NT2/D1 (cell line): ENCODE data around the gene TLDC2.
"Not testable (repeated sequence)": the region's sequence is repeated elsewhere in the genome, so short reads cannot be mapped to it uniquely, and the experiment has no call there.

Experiments
- DNase-seq: peaks from one replicate; pipeline ENCODE4 v3.0.0-alpha.2; 2011; ENCODE audit warnings: low read depth, low spot score
- H3K27me3 ChIP-seq: 2 replicates; pipeline ENCODE4 v1.6.0; 2011; ENCODE audit warnings: mild to moderate bottlenecking; ENCODE audit not compliant: insufficient read length, insufficient read depth
- H3K36me3 ChIP-seq: 2 replicates; pipeline ENCODE4 v1.6.1; 2011; ENCODE audit warnings: mild to moderate bottlenecking, low read length, mixed read lengths; ENCODE audit not compliant: insufficient read depth, insufficient read length
- H3K4me1 ChIP-seq: 2 replicates; pipeline ENCODE4 v1.5.1; 2011; ENCODE audit not compliant: insufficient read depth, insufficient read length
- H3K4me3 ChIP-seq: 2 replicates; pipeline ENCODE4 v1.5.1; 2011; ENCODE audit warnings: low read depth; ENCODE audit not compliant: insufficient read length
- H3K9ac ChIP-seq: 2 replicates; pipeline ENCODE4 v1.6.0; 2011; ENCODE audit warnings: low read depth; ENCODE audit not compliant: insufficient read length
- H3K9me3 ChIP-seq: 2 replicates; pipeline ENCODE4 v1.5.1; 2011; ENCODE audit warnings: mild to moderate bottlenecking, low read length; ENCODE audit not compliant: insufficient read depth
- SUZ12 ChIP-seq: IDR thresholded peaks from 2 replicates; pipeline ENCODE4 v1.6.1; 2011; ENCODE audit not compliant: insufficient read length, insufficient read depth; ENCODE audit errors: extremely low read depth
- YY1 ChIP-seq: IDR thresholded peaks from 2 replicates; pipeline ENCODE4 v1.6.1; 2011; ENCODE audit not compliant: insufficient read length, insufficient read depth
- ZNF274 ChIP-seq: IDR thresholded peaks from 2 replicates; pipeline ENCODE4 v1.6.1; 2011; ENCODE audit warnings: mild to moderate bottlenecking, low read depth, low read length

TLDC2 gene

GRCh38 chr20:36865861-36866149 lies 10.1 kb upstream of the TLDC2 start:
- H3K4me3 ChIP-seq, result no peak overlapping the region
- peaks cover 14% of the 10 kb centered on the region for H3K27me3 ChIP-seq
- peaks cover 18% of the 10 kb centered on the region for H3K4me1 ChIP-seq
- H3K9me3 ChIP-seq, result no peaks in the 10 kb centered on the region
- DNase-seq, result no peak
- no peak overlapping the region for H3K9ac ChIP-seq
- TF ChIP-seq ZNF274 (no peak), YY1 (no peak), SUZ12 (no peak)
- H3K36me3 ChIP-seq, result peaks cover 12% of the 10 kb centered on the region

GRCh38 chr20:36866164-36866563 lies 9.8 kb upstream of the TLDC2 start:
- peaks cover 8% of the 10 kb centered on the region for H3K36me3 ChIP-seq
- H3K4me1 ChIP-seq, result peaks cover 16% of the 10 kb centered on the region
- peaks cover 14% of the 10 kb centered on the region for H3K27me3 ChIP-seq
- H3K9ac ChIP-seq, result no peak overlapping the region
- no peak overlapping the region for H3K4me3 ChIP-seq
- H3K9me3 ChIP-seq, result no peaks in the 10 kb centered on the region
- TF ChIP-seq YY1 (no peak), SUZ12 (no peak), ZNF274 (no peak)
- no peak for DNase-seq

- no peak for DNase-seq
- TF ChIP-seq YY1 (no peak), SUZ12 (no peak), ZNF274 (no peak)
Measured at GRCh38 chr20:36866681-36867495, 9.1 kb upstream of the TLDC2 start.

GRCh38 chr20:36871640-36872570 lies 4.0 kb upstream of the TLDC2 start:
- Histone ChIP-seq H3K9me3 (no peaks in the 10 kb centered on the region), H3K4me3 (no peak overlapping the region), H3K4me1 (no peaks in the 10 kb centered on the region), H3K9ac (no peak overlapping the region), H3K27me3 (no peaks in the 10 kb centered on the region), H3K36me3 (no peaks in the 10 kb centered on the region)
- DNase-seq, result no peak
- no peak for TF ChIP-seq ZNF274
- TF ChIP-seq YY1, result no peak
- TF ChIP-seq SUZ12, result no peak

More at GRCh38 chr20:36866681-36867495, 9.1 kb upstream of the TLDC2 start:
- H3K9me3 ChIP-seq, result no peaks in the 10 kb centered on the region
- peaks cover under 1% of the 10 kb centered on the region for H3K36me3 ChIP-seq
- peaks cover 9% of the 10 kb centered on the region for H3K4me1 ChIP-seq
- H3K27me3 ChIP-seq, result peaks cover 14% of the 10 kb centered on the region
- no peak overlapping the region for H3K9ac ChIP-seq
- no peak overlapping the region for H3K4me3 ChIP-seq

- no peak for TF ChIP-seq ZNF274
- Histone ChIP-seq H3K9ac (no peak overlapping the region), H3K9me3 (no peaks in the 10 kb centered on the region), H3K36me3 (no peaks in the 10 kb centered on the region), H3K4me1 (peaks cover 3% of the 10 kb centered on the region), H3K4me3 (no peak overlapping the region), H3K27me3 (no peaks in the 10 kb centered on the region)
- no peak for DNase-seq
Measured at GRCh38 chr20:36872852-36873251, 3.1 kb upstream of the TLDC2 start.

- no peak for TF ChIP-seq ZNF274
- TF ChIP-seq YY1, result no peak
- TF ChIP-seq SUZ12, result no peak
- no peak for DNase-seq
- Histone ChIP-seq H3K4me1 (peaks cover 5% of the 10 kb centered on the region), H3K36me3 (no peaks in the 10 kb centered on the region), H3K9ac (no peak overlapping the region), H3K27me3 (no peaks in the 10 kb centered on the region), H3K9me3 (no peaks in the 10 kb centered on the region), H3K4me3 (no peak overlapping the region)
Measured at GRCh38 chr20:36873498-36874189, 2.3 kb upstream of the TLDC2 start.

- not testable (repeated sequence) for H3K4me1 ChIP-seq, H3K4me3 ChIP-seq, DNase-seq, H3K27me3 ChIP-seq, H3K9me3 ChIP-seq, H3K36me3 ChIP-seq
- peak overlapping the region; percentile 3 for H3K9ac ChIP-seq
Measured at GRCh38 chr20:36875093-36875492, 845 bp upstream of the TLDC2 start.
